ENCODE measurements around the gene SIRT7.

Gene SIRT7

GRCh38 chr17:81884520-81884919, 33.5 kb downstream of the SIRT7 start:
- DNase-seq = peak; percentile 8

- DNase-seq = no peak
Observed at GRCh38 chr17:81879121-81879520, 38.9 kb downstream of the SIRT7 start.

- no peak for DNase-seq
Observed at GRCh38 chr17:81878294-81878693, 39.7 kb downstream of the SIRT7 start.

GRCh38 chr17:81877569-81877968, 40.4 kb downstream of the SIRT7 start:
- no peak for DNase-seq

GRCh38 chr17:81871387-81872230, 46.4 kb downstream of the SIRT7 start:
- DNase-seq = peak; percentile 88

- peak; percentile 9 for DNase-seq
Observed at GRCh38 chr17:81870981-81871386, 47.0 kb downstream of the SIRT7 start, which contains the start of gene ARHGDIA. ARHGDIA (minus strand) TSS chr17:81871337; CDS start chr17:81869930, 1,407 bp downstream.

GRCh38 chr17:81870131-81870980, 47.6 kb downstream of the SIRT7 start:
- peak; percentile 41 for DNase-seq

GRCh38 chr17:81869221-81870130, 48.5 kb downstream of the SIRT7 start:
- DNase-seq = peak; percentile 44

- DNase-seq = peak; percentile 91
Observed at GRCh38 chr17:81868674-81869220, 49.2 kb downstream of the SIRT7 start.

GRCh38 chr17:81867991-81868673, 49.8 kb downstream of the SIRT7 start:
- DNase-seq = no peak

- DNase-seq = peak; percentile 65
Observed at GRCh38 chr17:81867170-81867990, 50.6 kb downstream of the SIRT7 start.

- DNase-seq = peak; percentile 10
Observed at GRCh38 chr17:81866440-81867169, 51.4 kb downstream of the SIRT7 start.

- DNase-seq = peak; percentile 22
Observed at GRCh38 chr17:81865733-81866439, 52.1 kb downstream of the SIRT7 start.

GRCh38 chr17:81865358-81865732, 52.6 kb downstream of the SIRT7 start:
- no peak for DNase-seq

- no peak for DNase-seq
Observed at GRCh38 chr17:81863833-81864768, 53.9 kb downstream of the SIRT7 start.

- peak; percentile 14 for DNase-seq
Observed at GRCh38 chr17:81863123-81863675, 54.8 kb downstream of the SIRT7 start.

Measured in fibroblast of upper back skin (primary cell).